GM19397 (cell line): Measurements from ENCODE around the gene POLR1E.
"Not testable (repeated sequence)": the region's sequence is repeated elsewhere in the genome, so short reads cannot be mapped to it uniquely, and the experiment has no call there.

ENCODE experiments used
- ATAC-seq: cut with Tn5 transposase; IDR thresholded peaks from one replicate; pipeline ENCODE4 v1.9.1; 2021; ENCODE audit warnings: mild to moderate bottlenecking, moderate library complexity; ENCODE audit not compliant: unreplicated experiment

The POLR1E gene

GRCh38 chr9:37499297-37499696 is 13.5 kb downstream of the POLR1E start:
- ATAC-seq = no peak

DNA sequence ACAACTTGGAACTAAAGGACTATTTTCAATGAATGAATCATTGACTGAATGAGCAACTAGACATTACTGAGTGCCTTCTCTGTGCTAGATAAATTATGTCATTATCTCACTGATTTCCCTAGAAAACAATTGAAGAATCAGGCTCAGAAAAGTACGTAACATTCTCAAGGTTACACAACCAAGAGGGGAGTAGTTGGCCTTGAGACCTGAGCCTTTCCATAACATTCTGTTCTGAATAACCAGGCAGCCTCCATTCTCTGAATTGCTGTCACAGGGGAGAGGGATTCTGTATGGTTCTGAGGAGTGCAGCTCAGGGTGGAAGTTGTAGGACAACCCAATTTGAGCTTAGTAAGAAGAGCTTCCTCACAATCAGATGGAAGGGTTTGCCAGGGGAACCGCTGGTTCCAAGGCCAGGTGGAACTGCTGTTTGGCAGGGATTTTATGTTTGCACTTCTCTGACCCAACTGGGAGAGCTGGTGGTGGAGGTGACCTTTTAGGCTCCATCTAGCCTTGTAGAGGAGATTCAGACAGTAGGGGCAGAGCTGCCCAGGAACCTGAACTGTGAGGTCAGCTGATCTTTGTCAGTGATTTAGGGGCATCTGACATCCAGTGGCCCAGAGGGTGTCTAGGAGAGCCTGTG is 16.3 kb downstream of the POLR1E start:
- ATAC-seq = no peak

DNA sequence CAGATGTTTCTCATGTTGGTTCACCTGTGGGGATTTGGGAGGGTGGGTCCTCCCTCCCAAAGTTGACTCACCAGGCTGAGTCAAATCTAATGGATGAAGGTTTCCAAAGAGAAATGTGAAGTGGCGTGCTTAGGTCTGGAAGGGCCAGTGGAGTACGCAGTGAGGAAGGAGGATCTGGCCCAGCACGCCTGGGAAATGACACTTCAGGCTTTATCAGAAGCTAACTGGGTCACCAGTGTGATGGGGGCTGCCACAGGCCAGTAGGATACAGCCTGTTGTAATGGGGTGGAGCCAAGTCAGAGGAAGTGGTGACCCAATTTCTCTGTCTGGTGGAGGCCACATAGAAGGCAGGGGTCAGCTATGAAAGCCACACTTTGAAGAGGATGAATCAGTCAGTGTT is 18.0 kb downstream of the POLR1E start:
- ATAC-seq = no peak

GRCh38 chr9:37504605-37505004 is 18.9 kb downstream of the POLR1E start:
- ATAC-seq = no peak

DNA sequence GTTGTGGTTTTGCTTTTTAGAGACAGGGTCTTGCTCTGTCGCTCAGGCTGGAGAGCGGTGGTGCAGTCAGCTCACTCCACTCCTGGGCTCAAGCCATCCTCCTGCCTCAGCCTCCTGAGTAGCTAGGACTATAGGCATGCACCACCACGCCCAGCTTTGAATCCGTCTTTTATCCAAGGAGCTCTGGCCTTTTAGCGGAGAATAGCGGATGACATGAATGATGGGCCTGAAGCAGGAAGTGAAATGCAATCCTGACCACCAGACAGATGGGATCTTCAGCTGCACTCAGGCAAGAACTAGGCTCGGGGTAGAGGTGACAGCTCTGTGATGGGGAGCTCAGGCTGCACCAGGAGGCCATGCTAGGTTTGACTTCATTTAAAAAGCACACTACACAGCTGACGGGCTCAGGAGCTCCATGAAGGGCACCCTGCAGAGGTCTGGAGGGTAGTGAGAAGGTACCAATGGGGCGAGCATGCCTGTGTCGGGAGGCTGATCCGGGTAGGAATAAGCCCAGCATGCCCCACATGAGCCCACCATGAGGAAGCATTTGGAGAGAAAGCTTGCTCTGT is 21.9 kb downstream of the POLR1E start:
- no peak for ATAC-seq

GRCh38 chr9:37508135-37508833 is 22.5 kb downstream of the POLR1E start:
- no peak for ATAC-seq

DNA sequence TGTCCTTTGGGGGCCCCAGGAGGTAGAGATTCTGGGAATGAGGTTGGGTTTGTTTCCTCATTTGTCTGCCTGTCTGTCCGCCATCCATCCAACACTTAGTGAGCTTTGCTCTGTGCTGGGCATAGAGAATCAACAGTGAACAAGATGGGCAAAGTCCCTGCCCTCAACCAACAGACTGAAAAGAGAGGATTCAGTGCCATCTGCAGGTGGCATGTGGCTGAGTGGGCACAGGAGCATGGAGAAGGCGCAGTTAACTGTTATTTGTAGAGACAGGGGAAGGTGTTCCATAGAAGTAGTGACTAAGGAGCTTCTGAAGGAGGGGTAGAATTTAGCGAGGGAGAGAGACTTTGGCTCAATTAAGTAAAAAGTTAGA is 23.1 kb downstream of the POLR1E start:
- no peak for ATAC-seq

- ATAC-seq = no peak
Measured at GRCh38 chr9:37509536-37509935, 23.8 kb downstream of the POLR1E start.

DNA sequence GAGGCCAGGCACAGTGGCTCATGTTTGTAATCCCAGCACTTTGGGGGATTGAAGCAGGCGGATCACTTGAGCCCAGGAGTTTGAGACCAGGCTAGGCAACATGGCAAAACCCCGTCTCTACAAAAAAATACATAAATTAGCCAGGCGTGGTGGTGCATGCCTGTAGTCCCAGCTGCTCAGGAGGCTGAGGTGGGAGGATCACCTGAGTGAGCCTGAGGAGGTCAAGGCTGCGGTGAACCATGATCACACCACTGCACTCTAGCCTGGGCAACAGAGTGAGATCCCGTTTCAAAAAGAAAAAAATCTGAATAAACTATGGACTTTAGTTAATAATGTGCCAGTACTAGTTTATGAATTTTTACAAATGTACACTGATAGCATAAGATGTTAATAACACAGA is 24.3 kb downstream of the POLR1E start:
- ATAC-seq = not testable (repeated sequence)

DNA sequence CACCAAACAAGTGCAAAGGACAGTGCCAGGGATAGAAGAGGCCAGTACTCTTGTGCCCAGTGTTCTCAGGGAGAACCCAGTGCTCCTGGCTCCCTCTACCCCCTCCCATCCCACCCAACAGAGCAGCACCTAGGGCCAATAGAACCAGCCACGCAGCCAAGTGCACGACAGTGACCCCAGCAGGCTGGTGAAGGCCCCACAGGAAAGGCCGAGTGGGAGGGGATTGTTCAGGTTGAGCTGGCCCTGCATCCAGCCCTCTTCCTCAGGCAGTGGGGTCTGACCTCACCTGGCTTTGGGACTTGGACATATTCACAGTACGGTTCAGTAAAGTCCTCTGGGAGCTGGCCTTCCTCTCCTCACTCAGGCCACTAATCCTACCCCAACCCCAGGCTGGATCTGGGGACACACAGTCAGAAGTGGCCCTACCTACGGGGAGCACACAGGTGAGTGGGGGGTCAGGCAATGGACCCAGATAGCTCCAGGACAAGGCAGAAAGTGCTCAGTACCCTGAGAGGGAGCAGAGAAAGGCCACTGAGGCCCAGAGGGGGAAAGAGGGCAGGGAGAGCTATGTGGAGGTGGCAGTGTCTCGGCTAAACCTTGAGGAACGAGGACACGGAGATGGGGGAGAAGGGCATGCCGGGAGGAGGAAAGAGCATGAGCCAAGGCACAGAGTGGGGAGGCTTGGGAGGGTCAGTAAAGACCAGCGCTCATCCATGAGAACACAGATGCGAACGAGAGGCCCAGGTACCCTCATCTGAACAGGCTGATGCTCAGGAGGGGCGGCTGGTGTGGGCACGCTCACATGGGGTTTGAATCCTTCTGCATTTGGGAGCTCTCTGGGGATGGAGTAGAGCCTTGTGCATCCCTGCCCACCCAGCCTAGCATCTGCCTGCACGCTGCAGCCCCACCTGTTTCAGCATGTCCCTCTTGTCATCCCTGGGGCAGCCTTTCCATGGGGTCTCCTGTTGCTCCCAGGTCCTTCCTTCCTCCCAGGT is 25.6 kb downstream of the POLR1E start:
- ATAC-seq = no peak

GRCh38 chr9:37512437-37512836 is 26.7 kb downstream of the POLR1E start:
- no peak for ATAC-seq

DNA sequence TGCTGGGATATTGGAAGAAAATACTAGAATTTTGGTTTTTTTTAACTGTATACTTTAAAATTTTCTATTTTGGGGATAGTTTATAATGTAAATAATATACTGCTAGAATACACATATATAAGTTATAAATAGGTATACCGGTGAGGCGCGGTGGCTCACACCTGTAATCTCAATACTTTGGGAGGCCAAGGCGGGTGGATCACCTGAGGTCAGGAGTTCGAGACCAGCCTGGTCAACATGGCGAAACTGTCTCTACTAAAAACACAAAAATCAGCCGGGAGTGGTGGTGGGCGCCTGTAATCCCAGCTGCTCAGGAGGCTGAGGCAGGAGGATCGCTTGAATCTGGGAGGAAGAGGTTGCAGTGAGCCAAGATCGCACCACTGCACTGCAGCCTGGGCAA is 28.7 kb downstream of the POLR1E start:
- ATAC-seq = not testable (repeated sequence)

GRCh38 chr9:37514999-37515398 is 29.3 kb downstream of the POLR1E start:
- ATAC-seq = no peak

- ATAC-seq = no peak
Measured at GRCh38 chr9:37515620-37516258, 30.0 kb downstream of the POLR1E start.

- ATAC-seq = no peak
Measured at GRCh38 chr9:37517923-37518322, 32.2 kb downstream of the POLR1E start.

- ATAC-seq = no peak
Measured at GRCh38 chr9:37520641-37521040, 34.9 kb downstream of the POLR1E start.

- no peak for ATAC-seq
Measured at GRCh38 chr9:37521111-37521510, 35.4 kb downstream of the POLR1E start.

DNA sequence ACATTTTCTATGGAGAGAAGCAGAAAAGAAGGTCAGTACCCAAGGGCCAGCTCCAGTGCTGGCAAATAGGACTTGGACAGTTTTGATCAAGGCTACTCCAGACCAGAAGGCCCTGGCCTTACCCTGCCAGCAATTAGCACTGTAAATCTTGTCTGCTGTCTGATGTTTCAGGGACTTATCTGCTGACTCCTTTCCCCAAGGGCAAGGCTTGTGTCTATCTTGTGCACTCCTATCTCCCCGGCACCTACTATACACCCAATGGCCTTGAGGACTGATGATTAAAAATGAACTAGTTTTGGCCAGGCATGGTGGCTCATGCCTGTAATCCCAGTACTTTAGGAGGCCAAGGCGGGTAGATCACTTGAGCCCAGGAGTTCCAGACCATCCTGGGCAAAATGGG is 37.2 kb downstream of the POLR1E start:
- no peak for ATAC-seq

- ATAC-seq = no peak
Measured at GRCh38 chr9:37523916-37524315, 38.2 kb downstream of the POLR1E start.

DNA sequence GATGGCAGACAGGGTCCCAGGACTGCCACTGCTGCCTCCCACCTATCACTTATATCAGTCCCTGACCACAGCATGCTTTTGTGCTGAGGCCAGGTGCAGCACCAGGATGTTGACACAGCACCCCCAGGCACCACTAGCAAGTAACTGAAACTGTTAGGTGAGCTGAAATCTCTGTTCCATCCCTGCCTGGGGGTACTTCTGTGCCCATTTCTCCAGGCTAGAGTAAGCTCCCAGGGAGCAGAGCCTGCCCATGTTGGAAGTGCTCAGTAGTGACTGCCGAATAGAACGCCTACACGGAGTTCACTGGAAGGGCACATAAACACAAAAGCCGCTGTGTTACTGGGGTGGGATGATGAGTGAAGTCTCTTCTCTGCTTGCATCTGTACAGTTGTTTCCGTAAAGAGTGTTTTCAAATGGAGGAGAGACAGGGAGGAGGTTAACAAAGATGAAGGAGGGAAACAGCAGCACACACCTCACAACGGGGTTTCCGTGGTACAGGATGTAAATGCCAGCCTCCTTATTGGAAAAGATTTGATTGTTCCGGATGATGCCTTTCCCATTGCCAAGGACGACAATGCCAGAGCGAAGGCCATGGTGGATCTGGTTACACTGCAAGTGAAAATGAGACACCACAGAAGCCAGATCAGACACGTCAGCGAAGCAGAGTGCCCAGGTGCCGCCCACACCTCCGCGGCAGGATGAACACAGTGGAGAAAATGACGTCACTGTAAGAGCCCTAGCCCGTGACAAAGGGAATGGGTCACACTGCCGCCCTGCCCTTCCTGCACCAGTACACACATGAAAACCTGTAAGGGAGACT is 43.1 kb downstream of the POLR1E start:
- peak; percentile 57 for ATAC-seq
